Stimulated activated memory B cell treated with anti-CD40 and anti-IgM and Interleukin-4, amounts not matched to agents 10 μg/mL and 1 μg/mL and 100 μg/mL, for 72 hours (primary cell): ENCODE data around the gene VWF.
A peak's percentile ranks its signal among the peaks of the same experiment; 100 is the strongest.
"Not testable (repeated sequence)": the region's sequence is repeated elsewhere in the genome, so short reads cannot be mapped to it uniquely, and the experiment has no call there.

ENCODE experiments used
- ATAC-seq: fragments of 150-1000 bp; cut with Tn5 transposase; 2 replicates; pipeline ENCODE4 v1.10.0; 2021
- H3K27ac Mint-ChIP-seq: one replicate; pipeline ENCODE4 v1.8.0; 2022; ENCODE audit warnings: mild to moderate bottlenecking, mixed read lengths
- H3K27me3 Mint-ChIP-seq: one replicate; pipeline ENCODE4 v1.8.0; 2022; ENCODE audit warnings: mixed read lengths
- H3K36me3 Mint-ChIP-seq: one replicate; pipeline ENCODE4 v1.8.0; 2022; ENCODE audit warnings: mixed read lengths
- H3K4me1 Mint-ChIP-seq: one replicate; pipeline ENCODE4 v1.8.0; 2022; ENCODE audit warnings: mixed read lengths
- H3K4me3 Mint-ChIP-seq: one replicate; pipeline ENCODE4 v1.8.0; 2022; ENCODE audit warnings: mild to moderate bottlenecking, moderate library complexity, mixed read lengths
- H3K9me3 Mint-ChIP-seq: one replicate; pipeline ENCODE4 v1.8.0; 2022; ENCODE audit warnings: mixed read lengths

Gene VWF

DNA sequence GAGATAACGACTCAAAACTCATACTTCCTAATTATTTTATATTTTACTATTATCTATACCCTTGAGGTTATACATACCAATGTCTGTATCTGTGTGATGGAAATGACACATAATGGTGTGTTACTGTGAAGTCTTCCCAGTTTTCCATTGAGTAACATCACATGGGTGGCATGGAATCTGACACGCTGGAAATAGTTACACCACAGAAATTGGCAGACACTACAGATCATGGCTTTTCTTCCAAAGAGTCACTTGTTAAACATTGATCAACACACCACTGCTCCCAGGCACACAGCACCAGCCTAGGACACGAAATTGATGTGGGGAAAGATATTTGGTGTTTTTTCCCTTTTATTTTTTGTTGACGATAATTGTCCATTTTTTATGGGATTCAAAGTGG lies 33.0 kb upstream of the VWF start:
- no peak overlapping the region for H3K27ac Mint-ChIP-seq
- no peaks in the 10 kb centered on the region for H3K4me1 Mint-ChIP-seq
- H3K9me3 Mint-ChIP-seq = no peaks in the 10 kb centered on the region
- peaks cover 5% of the 10 kb centered on the region for H3K27me3 Mint-ChIP-seq
- no peaks in the 10 kb centered on the region for H3K36me3 Mint-ChIP-seq
- ATAC-seq = no peak
- H3K4me3 Mint-ChIP-seq = no peak overlapping the region

DNA sequence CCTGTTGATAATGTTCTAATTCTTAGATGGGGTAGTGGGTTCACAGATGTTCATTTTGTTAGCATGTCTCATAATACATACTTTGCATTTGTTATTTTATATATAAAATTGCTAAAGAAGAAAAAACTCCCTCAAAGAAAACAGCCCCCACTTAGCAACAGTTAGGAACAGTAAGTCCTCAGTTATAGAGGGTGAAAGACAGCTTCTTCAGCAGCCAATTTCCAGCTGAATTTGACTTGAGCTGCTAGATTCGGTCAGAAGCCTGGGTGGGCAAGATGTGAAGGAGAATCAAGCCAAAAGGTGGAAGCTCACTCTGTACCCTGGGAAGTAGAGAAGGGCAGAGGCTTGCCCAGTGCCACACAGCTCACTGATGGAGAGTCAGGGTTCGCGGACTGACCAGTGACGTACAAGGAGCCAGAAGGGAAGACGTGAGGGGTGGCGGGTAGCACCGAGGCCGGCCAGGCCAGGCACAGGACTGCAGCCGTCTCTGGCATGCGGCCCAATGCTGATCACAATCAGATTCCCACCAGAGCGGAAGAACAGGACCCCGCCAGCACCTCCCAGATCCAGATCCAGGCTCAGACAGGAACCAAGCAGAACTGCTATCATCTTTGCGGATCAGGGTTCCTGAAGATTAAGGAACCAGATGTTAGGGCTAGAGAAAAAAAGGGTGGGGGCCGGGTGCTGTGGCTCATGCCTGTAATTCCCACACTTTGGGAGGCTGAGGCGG lies 30.4 kb upstream of the VWF start:
- Mint-ChIP-seq H3K4me1 (no peaks in the 10 kb centered on the region), H3K36me3 (no peaks in the 10 kb centered on the region), H3K27me3 (peaks cover 15% of the 10 kb centered on the region), H3K9me3 (no peaks in the 10 kb centered on the region), H3K4me3 (no peak overlapping the region), H3K27ac (no peak overlapping the region)
- no peak for ATAC-seq

DNA sequence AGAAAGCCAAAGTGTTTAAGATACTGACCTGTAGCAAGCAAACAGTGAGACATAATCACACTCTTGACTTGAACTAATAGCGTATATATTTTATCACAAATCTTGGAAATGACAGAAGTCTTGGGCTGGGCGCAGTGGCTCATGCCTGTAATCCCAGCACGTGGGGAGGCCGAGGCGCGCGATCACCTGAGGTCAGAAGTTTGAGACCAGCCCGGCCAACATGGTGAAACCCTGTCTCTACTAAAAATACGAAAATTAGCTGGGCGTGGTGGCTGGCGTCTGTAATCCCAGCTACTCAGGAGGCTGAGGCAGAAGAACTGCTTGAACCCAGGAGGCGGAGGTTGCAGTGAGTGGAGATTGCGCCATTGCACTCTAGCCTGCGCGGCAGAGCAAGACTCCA lies 24.3 kb upstream of the VWF start:
- H3K36me3 Mint-ChIP-seq, ATAC-seq, H3K9me3 Mint-ChIP-seq, H3K4me3 Mint-ChIP-seq, H3K27ac Mint-ChIP-seq, H3K4me1 Mint-ChIP-seq: not testable (repeated sequence)
- peaks cover 33% of the 10 kb centered on the region for H3K27me3 Mint-ChIP-seq

DNA sequence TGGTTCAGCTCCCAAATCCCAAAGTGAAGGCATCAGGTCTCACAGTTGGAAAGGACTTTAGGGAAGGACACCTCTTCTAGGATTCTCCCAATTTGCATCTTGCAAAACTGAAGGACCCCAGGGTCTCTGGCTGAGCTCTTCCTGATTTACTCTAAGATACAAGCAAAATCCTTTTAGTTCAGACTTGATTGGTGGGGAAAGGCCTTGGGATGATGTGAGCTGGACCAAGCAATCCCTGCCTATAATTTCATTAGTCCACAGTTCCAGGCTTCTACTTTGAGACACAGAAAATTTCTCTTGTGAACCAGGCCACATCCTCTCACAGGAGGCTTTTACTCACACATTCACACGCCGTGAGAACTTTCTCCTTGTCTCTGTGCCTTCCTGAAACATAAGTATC lies 23.6 kb upstream of the VWF start:
- Mint-ChIP-seq H3K4me1 (peaks cover 9% of the 10 kb centered on the region), H3K9me3 (no peaks in the 10 kb centered on the region), H3K4me3 (no peak overlapping the region), H3K36me3 (no peaks in the 10 kb centered on the region), H3K27me3 (peaks cover 33% of the 10 kb centered on the region), H3K27ac (no peak overlapping the region)
- no peak for ATAC-seq

DNA sequence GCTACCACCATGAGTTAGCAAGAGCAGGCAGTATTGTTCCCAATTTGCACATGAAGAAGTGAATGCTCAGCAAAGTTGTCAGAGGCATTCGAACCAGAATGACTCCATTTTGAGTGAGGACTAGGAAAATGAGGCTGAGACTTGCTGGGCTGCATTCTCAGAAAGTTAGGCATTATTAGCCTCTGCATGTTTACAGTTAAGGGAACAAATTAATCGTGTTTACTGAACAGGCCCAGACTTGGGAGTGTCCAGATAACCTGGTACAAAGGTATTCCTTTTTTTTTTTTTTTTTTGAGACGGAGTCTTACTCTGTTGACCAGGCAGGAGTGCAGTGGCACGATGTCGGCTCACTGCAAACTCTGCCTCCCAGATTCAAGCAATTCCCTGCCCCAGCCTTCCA lies 22.5 kb upstream of the VWF start:
- no peaks in the 10 kb centered on the region for H3K36me3 Mint-ChIP-seq
- H3K9me3 Mint-ChIP-seq = no peaks in the 10 kb centered on the region
- H3K4me3 Mint-ChIP-seq = no peak overlapping the region
- H3K27ac Mint-ChIP-seq = no peak overlapping the region
- H3K4me1 Mint-ChIP-seq = peaks cover 13% of the 10 kb centered on the region
- ATAC-seq = no peak
- peaks cover 23% of the 10 kb centered on the region for H3K27me3 Mint-ChIP-seq

DNA sequence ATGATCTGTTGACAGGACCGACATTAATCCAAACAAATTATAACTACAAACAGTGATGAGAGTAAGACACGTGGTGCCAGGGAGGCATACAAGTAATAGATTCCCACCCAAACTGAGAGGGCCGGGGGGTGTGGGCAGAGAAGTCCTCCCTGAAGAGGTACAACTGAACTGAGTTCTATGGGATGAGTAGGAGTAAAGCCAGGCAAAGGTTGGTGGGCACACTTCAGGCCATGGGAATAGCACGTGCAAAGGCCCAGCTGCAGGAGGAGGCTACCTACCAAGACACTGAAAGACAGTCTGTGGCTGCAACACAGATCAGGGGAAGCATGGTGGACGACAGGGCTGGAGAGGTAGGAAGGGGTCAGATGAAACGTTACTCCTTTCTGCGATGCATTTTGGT lies 22.0 kb upstream of the VWF start:
- no peaks in the 10 kb centered on the region for H3K36me3 Mint-ChIP-seq
- H3K9me3 Mint-ChIP-seq = no peaks in the 10 kb centered on the region
- H3K27me3 Mint-ChIP-seq = peaks cover 21% of the 10 kb centered on the region
- no peak for ATAC-seq
- H3K27ac Mint-ChIP-seq = no peak overlapping the region
- H3K4me3 Mint-ChIP-seq = no peak overlapping the region
- H3K4me1 Mint-ChIP-seq = peaks cover 17% of the 10 kb centered on the region

DNA sequence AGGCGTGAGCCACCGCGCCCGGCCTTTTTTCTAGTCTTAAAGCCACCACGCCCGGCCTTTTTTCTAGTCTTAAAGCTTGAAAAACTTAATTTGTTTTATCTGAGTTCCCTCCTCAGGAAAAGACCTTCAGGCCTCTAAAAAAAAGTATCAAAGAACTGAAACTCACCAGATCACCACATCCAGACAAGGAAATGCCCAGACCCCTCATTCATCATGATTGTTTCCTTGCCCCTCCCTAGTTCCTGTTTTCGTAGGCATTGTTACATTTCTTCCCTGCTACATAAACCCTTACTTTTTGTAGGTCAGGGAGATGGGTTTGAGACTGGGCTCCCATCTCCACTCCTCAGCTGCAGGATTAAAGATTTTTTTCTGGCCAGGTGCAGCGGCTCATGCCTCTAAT lies 21.1 kb upstream of the VWF start:
- no peak overlapping the region for H3K4me3 Mint-ChIP-seq
- no peaks in the 10 kb centered on the region for H3K36me3 Mint-ChIP-seq
- H3K27me3 Mint-ChIP-seq = peaks cover 21% of the 10 kb centered on the region
- H3K27ac Mint-ChIP-seq = no peak overlapping the region
- H3K4me1 Mint-ChIP-seq = peaks cover 26% of the 10 kb centered on the region
- ATAC-seq = no peak
- no peaks in the 10 kb centered on the region for H3K9me3 Mint-ChIP-seq

DNA sequence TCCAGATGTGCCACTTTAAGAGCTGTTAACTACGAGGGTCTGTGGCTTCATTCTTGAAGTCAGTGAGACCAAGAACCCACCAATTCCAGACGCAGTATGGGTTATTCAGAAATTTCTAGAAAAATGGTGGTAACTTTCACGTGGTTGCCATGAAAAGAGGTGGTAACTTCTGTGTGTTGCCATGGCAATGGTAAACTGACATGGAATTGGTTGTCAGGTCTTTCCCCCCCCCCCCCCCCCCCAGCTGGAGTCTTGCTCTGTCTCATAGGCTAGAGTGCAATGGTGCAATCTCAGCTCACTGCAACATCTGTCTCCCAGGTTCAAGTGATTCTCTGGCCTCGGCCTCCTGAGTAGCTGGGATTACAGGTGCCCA lies 18.8 kb upstream of the VWF start:
- H3K36me3 Mint-ChIP-seq = peaks cover 6% of the 10 kb centered on the region
- H3K4me1 Mint-ChIP-seq = peaks cover 37% of the 10 kb centered on the region
- no peak overlapping the region for H3K27ac Mint-ChIP-seq
- H3K4me3 Mint-ChIP-seq = no peak overlapping the region
- H3K9me3 Mint-ChIP-seq = no peaks in the 10 kb centered on the region
- peaks cover 10% of the 10 kb centered on the region for H3K27me3 Mint-ChIP-seq
- ATAC-seq = no peak

DNA sequence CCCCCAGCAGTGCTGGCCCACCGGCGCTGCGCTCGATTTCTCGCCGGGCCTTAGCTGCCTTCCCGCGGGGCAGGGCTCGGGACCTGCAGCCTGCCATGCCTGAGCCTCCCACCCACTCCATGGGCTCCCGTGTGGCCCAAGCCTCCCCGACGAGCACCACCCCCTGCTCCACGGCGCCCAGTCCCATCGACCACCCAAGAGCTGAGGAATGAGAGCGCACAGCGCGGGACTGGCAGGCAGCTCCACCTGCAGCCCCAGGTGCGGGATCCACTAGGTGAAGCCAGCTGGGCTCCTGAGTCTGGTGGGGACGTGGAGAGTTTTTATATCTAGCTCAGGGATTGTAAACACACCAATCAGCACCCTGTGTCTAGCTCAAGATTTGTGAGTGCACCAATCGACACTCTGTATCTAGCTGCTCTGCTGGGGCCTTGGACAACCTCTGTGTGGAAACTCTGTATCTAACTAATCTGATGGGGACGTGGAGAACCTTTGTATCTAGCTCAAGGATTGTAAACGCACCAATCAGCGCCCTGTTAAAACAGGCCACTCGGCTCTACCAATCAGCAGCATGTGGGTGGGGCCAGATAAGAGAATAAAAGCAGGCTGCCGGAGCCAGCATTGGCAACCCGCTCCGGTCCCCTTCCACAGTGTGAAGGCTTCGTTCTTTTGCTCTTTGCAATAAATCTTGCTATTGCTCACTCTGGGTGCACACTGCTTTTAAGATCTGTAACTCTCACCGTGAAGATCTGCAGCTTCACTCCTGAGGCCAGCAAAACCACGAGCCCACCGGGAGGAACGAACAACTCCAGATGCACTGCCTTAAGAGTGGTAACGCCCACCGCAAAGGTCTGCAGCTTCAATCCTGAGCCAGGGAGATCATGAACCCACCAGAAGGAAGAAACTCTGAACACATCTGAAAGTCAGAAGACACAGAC lies 18.2 kb upstream of the VWF start:
- H3K4me1 Mint-ChIP-seq = peaks cover 37% of the 10 kb centered on the region
- not testable (repeated sequence) for H3K9me3 Mint-ChIP-seq, H3K36me3 Mint-ChIP-seq, H3K27me3 Mint-ChIP-seq, H3K4me3 Mint-ChIP-seq, H3K27ac Mint-ChIP-seq, ATAC-seq

DNA sequence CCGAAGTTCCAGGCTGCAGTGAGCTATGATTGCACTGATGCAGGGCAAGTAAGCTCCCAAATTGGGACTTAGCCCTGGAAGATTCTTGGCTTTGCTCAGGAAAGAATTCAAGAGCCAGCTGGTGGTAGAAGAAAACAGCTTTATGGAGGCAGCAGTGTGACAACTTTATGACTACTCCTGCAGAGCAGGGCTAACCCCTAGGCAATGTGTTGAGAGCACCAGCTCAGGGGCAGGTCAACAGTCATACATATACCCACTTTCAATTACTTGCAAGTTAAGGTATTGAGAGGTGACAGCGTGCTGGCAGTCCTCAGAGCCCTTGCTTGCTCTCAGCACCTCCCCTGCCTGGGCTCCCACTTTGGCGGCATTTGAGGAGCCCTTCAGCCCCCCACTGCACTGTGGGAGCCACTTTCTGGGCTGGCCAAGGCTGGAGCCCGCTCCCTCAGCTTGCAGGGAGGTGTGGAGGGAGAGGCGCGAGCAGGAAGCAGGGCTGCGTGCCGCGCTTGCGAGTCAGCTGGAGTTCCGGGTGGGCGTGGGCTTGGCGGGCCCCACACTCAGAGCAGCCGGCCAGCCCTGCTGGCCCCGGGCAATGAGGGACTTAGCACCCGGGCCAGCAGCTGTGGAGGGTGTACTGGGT lies 17.4 kb upstream of the VWF start:
- H3K36me3 Mint-ChIP-seq = peaks cover 11% of the 10 kb centered on the region
- H3K4me3 Mint-ChIP-seq, ATAC-seq, H3K27me3 Mint-ChIP-seq, H3K9me3 Mint-ChIP-seq: not testable (repeated sequence)
- H3K27ac Mint-ChIP-seq = peak overlapping the region; percentile 83
- peaks cover 37% of the 10 kb centered on the region for H3K4me1 Mint-ChIP-seq

DNA sequence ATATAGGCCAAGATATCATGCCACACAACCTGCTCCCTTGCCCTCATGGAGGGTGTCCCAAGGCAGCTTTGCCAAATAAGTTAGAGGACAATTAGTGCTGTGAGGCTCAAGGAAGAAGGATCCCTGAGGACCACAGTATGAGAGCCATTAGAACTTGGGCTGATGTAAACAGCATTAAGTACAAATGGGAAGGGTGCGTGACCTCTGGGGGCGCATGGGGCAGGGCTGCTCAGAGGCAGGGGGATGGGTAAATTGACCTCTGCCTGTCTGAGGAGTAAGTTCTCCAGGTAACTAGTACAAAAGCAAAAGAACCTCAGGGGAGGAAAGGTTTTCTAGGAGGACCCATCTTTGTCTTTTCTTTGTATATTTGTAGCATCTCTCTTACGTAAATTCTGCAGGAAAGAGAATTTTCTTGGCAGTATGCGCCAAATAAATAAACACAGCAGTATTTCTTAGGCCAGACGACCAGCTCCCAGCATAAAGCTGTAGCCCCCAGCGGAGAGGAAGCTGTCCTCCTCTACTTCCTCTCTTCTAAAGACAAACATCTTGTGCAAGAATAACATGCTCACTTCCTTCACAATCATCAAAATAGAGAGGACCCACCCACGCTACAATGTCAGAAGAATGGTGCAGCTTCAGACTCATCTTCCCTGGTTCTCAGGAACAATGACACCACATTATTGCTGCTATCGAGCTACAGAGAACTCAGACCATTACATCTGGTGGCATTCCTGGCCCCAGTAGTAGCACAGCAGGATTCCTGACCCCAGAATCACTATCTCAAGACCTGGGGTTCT lies 16.4 kb upstream of the VWF start:
- no peaks in the 10 kb centered on the region for H3K27me3 Mint-ChIP-seq

DNA sequence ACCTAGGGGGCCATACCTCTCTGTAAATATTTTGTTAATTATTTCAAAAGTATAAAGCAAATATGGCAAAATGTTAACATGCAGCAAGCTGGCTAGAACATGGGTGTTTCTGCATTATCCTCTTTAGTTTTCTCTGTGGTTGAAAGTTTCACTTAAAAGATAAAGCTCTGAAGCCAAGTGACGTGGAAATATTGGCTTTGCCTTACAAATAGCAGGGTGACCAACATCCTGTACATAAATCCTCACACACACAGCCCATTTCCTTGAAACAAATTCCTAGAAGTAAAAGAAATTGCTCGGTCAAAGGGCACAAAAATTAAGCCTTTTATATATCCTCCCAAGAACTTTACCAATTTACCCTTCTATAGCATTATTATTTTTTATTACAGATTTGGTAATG lies 10.6 kb upstream of the VWF start:
- ATAC-seq = no peak
- Mint-ChIP-seq H3K27ac (no peak overlapping the region), H3K4me3 (no peak overlapping the region), H3K36me3 (peaks cover 11% of the 10 kb centered on the region), H3K27me3 (no peaks in the 10 kb centered on the region), H3K4me1 (peaks cover 6% of the 10 kb centered on the region), H3K9me3 (peaks cover 3% of the 10 kb centered on the region)

More for the DNA sequence above, 16.4 kb upstream of the VWF start:
- Mint-ChIP-seq H3K4me1 (peaks cover 36% of the 10 kb centered on the region), H3K27ac (peak overlapping the region; percentile 83), H3K36me3 (peaks cover 12% of the 10 kb centered on the region), H3K9me3 (peaks cover 3% of the 10 kb centered on the region), H3K4me3 (peak overlapping the region; percentile 36)
- peak; percentile 77 for ATAC-seq

DNA sequence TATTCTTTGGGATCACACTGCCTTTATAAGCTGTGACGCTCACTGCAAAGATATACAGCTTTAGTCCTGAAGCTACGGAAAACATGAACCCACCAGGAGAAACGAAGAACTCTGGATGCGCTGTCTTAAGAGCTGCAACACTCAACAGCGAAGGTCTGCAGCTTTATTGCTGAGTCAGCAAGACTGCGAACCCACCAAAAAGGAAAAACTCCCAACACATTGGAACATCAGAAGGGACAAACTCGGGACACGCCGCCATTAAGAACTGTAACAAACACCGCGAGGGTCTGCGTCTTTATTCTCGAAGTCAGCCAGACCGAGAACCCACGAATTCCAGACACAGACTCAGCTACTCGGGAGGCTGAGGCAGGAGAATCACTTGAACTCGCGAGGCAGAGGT lies 9.2 kb upstream of the VWF start:
- ATAC-seq = no peak
- no peak overlapping the region for H3K27ac Mint-ChIP-seq
- H3K4me3 Mint-ChIP-seq = no peak overlapping the region
- no peaks in the 10 kb centered on the region for H3K27me3 Mint-ChIP-seq
- H3K9me3 Mint-ChIP-seq = peaks cover 3% of the 10 kb centered on the region
- H3K4me1 Mint-ChIP-seq = no peaks in the 10 kb centered on the region
- peaks cover 6% of the 10 kb centered on the region for H3K36me3 Mint-ChIP-seq

DNA sequence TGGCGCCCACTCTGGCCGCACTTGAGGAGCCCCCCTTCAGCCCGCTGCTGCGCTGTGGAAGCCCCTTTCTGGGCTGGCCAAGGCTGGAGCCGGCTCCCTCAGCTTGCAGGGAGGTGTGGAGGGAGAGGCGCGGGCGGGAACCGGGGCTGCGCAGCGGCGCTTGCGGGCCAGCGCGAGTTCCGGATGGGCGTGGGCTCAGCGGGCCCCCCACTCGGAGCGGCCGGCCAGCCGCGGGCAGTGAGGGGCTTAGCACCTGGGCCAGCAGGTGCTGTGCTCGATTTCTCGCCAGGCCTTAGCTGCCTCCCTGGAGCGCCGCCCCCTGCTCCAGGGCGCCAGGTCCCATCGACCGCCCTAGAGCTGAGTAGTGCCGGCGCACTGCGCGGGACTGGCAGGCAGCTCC lies 8.0 kb upstream of the VWF start:
- Mint-ChIP-seq H3K27me3 (no peaks in the 10 kb centered on the region), H3K4me1 (no peaks in the 10 kb centered on the region), H3K36me3 (peaks cover 6% of the 10 kb centered on the region), H3K4me3 (no peak overlapping the region), H3K27ac (no peak overlapping the region), H3K9me3 (peaks cover 3% of the 10 kb centered on the region)
- no peak for ATAC-seq

DNA sequence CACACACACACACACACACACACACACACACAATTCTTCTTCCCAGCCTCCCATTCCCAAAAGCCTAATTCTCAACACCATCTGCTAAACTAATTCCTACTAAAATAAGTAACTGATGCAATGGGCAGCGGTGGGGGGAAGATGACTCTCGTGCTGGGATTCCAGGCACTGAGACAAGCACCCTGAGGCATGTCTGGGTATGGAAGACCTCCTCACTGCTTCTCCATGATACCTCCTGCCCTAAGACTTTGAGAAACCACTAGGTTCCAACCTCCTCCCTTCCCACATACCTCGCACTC lies 789 bp upstream of the VWF start:
- Mint-ChIP-seq H3K27me3 (peaks cover 26% of the 10 kb centered on the region), H3K4me1 (no peaks in the 10 kb centered on the region), H3K9me3 (no peaks in the 10 kb centered on the region), H3K27ac (no peak overlapping the region), H3K36me3 (no peaks in the 10 kb centered on the region), H3K4me3 (no peak overlapping the region)
- ATAC-seq = no peak
